HS-5 (cell line): ENCODE data around the gene HSPA2.

Source experiments
- DNase-seq: peaks from one replicate; pipeline ENCODE4 v3.0.0-alpha.2; 2012; ENCODE audit warnings: low read depth

The HSPA2 gene

DNA sequence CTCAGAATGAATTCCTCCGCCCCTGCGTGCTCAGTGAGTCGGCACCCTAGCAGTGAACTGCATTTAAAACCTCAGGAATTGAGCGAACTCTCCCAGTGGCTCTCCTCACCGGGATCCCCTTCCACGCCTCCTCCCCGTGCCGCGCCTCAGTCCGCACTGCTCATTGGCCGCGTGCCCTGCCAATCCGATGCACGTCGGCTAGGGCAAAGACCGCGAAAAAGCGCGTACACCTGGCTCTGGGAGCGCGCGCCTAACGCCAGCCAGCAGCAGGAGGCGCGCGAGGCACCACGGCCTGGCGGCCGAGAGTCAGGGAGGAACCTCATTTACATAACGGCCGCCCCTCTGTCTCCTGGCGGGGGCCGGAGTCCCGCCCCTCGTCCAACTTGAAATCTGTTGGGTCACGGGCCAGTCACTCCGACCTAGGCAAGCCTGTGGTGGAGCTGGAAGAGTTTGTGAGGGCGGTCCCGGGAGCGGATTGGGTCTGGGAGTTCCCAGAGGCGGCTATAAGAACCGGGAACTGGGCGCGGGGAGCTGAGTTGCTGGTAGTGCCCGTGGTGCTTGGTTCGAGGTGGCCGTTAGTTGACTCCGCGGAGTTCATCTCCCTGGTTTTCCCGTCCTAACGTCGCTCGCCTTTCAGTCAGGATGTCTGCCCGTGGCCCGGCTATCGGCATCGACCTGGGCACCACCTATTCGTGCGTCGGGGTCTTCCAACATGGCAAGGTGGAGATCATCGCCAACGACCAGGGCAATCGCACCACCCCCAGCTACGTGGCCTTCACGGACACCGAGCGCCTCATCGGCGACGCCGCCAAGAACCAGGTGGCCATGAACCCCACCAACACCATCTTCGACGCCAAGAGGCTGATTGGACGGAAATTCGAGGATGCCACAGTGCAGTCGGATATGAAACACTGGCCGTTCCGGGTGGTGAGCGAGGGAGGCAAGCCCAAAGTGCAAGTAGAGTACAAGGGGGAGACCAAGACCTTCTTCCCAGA lies at the start of gene HSPA2:
HSPA2 (plus strand) TSS at position 534 of the 995 bp plus-strand sequence; CDS start at position 643, 109 bp downstream.
- DNase-seq, result peak; percentile 86

DNA sequence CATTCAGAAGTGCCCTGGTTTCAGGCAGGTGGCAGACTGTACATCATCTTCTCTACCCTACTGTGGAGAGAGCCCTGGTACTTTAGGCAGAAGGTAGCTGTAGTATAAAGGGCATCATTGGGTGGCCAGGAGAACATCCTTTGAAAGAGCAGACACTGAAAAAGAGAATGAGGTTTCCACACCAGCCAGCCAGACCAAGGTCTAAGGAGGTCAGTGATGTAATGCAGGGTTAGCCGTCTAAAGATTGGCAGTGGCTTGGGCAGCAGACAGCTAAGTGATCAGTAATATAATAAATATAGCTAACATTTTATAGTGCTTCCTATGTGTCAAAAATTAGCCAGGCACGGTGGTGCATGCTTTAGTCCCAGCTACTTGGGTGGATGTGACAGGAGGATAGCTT lies 48.9 kb upstream of the HSPA2 start:
- DNase-seq, result no peak

DNA sequence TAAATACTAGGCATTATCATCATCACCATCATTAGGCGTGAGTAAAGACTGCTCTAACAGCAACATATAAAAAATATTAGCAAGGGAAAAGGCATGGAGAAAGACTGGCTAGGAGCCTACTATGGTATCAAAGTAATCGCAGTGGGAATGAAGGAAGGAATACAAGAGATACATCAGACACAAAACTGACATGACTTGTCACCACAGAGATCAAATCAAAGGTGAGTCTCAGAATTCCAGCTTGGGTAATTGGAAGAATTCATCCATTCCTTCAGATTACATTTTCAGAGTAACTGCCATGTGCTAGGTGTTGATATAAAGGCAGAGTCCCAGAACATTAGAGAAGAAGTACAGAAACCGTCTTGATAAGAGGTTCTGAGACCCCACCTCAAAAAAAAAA lies 47.1 kb upstream of the HSPA2 start:
- no peak for DNase-seq

DNA sequence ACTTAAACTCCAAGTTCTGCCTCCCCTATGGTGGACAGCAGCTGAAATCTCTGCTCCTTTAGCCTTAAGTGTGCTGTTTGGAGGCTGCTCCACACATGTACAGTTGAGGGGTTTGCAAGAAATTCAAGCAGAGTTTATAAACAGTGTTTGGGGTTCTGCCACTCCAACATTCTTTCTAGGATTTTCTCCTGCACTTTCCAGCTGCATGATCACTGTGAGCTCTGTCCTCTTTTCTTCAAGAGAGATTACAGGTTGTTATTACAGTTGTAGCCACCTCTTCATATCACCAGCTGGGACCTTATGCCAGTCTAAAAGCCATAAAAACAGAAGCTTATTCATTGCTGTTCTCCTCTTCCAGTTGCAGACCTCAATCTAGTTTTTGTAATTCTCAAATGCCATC lies 45.3 kb upstream of the HSPA2 start:
- no peak for DNase-seq

DNA sequence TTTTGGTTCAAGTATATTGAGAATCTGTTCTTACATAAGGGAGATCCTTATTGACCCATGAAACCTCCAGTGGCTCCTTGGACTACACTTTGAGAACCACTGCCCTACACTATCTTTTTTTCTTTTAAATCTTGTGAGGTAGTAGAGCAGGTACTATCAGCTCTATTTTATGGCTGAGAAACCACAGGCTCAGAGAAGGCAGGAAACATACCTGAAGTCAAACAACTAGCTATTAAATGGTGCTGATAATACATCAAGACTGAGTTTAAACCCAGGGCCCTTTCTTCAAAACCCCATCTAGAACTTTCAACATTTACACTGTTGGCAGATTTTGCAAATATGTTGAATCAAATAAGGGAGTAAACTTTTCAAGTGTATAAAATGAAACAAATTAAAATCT lies 43.8 kb upstream of the HSPA2 start:
- DNase-seq, result no peak

DNA sequence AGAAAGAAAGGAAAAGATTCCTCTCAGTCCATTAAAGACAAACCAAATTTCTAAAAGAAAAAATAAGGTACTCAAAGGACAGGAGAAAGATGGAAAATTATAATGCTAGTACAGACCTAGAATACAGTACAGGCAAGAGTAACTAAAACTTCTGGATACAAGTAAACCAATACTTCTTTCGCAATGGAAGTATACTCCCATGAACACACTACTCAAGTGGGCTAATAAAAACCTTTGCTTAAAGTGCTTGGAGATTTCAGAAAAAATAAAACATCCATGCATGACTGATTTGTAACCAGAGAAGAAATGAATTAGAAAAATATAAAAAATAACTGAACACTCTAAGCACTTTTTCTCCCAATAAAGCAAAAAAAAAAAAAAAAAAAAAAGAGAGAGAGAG lies 40.5 kb upstream of the HSPA2 start:
- no peak for DNase-seq

DNA sequence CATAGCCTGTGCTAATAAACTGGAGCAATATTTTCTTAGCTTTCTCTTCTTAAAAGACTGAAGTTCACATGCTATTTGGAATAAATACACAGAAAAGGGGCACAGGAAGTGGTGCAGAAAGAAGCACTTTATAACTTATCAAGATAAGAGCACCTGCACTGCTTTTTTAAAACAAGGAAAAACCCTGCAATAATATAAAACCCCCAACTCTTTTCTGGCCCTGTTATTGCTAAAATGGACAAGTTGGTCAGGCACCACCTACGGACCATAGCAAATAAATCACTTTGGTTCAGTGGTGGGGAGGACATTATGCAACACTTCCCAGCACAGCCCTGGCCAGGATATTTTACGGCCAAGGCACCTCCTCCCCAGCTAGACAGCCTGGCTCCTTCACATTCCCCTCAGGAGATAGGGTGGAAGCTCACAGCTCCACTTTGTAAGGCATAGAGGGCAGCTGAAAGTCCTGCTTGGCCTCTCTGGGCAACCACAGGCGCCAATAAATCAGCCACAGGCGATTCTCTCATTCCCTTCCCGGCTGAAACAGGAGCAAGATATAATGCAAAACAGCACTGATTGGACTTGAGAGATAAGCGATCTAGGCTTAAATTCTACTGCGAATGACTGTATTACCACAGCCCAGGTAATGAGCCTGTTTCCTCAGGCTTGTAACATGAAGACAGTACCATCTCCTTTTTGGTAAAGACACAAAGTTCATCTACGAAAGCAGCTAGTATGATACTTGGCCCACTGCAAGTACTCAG lies 39.0 kb upstream of the HSPA2 start:
- DNase-seq, result no peak

DNA sequence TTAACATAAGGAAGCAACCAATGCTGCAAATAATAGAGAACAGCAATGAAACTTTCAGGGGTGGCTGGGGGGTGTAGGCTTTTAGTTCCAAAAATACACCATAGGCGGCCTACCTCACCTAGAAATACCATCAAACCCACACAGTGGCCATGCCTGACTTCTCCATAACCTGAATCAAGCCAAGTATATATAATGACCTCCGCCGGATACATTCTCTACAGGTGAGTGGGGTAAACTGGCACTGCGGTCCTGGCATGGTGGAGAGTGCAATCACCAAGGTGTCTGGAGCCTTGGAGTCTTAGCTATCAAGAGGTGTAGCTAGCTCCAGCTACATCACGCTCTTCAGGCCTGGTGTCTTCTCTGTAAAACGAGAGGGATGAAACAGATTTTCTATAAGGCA lies 38.1 kb upstream of the HSPA2 start:
- DNase-seq, result no peak

DNA sequence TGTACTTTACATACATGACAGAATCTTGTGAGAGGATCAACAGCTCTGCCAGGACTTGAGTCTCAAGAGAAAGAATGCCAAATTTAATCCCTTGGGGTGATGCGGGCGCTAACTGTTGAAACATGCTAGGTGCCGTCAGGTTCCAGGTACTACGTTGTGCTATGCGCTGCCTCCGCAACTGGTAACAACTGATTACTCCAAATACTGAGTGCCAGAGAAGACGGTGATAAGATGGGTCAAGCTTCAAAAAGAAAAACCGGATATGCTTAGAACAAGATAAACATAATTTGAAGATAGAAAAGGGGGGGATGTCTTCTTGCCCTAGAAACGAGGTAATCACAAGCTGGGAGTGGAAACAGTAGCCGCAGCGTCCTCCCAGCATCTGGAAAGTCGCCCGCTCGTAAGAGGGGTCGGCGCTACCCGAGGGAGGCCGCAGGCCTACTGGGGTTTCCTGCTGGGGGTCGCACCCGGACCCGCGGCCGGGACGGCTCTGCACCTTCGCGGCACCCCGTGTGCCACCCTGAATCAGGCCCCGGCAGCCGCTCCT lies 37.6 kb upstream of the HSPA2 start:
- DNase-seq, result no peak

DNA sequence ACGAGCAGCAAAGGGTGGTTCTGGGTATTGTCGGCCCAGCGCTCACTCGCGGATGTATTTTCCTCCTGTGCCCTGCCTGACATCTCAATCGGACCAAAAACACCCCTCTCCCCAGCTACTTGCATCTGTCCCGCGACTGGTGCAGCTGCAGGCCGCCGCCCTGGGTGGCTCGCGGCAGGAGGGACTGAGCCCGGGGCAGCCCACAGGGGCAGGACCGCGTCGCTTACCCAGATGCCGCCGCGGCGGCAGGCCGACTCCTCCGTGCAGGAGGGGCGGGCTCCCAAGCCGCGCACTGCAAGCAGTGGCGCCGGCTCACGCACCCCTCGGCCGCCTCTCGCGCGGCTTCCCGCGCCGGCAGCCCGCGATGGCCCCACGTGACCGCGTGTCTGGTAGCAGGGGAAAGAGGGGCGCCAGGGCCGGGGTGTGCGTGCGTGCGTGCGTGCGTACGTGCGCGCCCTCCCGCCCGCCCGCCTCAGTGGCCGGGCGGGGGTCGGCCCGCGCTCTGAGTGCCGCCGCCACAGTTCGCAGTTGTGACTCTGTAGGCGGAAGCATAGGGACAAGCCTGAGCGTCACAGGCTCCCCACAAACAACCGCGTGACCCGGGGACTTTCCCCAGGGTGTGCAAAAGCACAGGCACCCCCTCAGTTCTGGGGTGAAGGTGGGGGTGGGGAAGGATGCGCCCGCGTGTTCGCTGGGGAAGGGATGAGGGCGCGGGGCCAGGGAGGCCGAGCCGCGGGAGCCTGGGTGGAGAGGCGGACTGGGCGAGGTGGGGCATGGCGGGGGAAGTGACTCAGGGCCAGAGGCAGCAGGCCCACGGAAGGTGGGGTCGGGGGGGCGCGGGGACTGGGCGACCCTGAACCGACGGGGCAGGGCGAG lies 36.9 kb upstream of the HSPA2 start, which contains the start of gene ZBTB25:
ZBTB25 (minus strand) TSS at position 405 of the 876 bp plus-strand sequence. CDS start 13,305 bp downstream, outside the sequence.
- DNase-seq, result peak; percentile 61

DNA sequence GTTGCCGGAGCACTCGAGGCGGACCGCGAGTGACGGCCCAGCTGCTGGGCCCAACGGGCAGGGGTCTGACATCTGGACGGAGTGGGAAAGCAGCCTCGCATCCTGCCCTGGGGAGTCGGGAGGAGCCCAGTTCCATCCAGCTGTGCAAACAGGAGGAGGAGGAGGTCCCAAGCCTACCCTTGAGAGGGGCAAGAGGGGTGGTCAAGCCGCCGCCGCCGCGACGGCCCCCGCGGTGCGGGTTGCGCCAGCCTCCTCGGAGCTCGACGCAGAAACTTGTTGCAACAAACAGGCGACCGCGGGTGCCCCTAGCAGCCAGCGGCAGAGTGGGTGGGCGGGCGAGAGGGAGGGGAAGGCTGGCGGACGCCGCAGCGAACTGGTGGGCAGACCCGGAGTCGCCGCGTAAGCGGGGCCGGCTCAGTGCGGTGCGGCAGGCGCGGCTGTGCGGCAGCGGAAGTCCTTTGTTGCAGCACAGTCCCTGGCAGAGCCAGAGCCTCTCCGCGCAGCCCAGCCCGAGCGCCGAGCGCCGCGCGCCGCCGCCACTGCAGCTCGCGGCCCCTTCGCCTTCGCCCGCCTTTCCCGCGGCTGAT lies 36.1 kb upstream of the HSPA2 start, which contains the start of gene ZBTB1:
ZBTB1 (plus strand) TSS at position 461 of the 587 bp plus-strand sequence. CDS start 16,735 bp downstream, outside the sequence.
- no peak for DNase-seq

DNA sequence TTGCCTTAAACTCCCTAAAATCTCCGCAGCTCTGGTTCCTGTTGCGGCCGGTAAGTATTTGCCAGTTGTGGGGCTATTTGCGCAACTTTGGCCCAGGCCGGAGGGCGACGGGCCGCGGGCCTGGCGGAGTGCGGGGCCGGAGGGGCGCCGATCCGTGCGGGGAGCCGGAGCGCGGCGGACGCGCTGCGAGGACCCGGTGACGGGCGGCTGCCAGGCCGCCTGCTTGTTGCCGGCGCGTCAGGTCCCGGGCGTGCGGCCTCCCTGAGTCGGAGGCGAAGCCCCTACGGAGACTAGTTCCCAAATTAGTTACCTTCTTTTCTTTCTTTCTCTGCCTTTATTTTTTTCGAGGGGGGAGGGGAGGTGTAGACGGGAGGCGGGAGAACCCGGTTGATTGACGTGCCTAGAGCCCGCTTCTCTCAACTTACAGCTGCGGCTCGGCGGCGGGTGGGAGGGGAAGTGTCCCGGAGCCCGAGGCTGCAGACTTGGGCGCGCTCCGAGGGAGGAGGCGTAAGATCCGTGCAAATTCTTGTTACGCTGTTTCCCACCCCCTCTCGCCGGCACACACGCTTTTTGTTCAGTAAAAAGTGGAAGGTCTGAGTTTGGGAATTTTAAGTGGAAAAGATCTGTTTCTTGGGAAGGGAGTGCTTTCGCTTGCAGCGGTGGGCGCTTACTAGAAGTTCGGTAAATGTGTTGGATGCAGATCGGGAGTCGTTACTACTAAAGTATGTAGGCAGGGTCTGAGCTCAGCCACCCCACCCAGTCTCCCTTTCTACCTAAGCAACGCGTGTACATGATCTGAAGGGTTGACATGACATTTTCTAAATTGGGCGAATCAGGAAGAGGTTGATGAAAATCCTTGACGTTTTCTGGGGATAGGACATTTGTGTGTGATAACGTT lies 35.4 kb upstream of the HSPA2 start:
- DNase-seq, result no peak

DNA sequence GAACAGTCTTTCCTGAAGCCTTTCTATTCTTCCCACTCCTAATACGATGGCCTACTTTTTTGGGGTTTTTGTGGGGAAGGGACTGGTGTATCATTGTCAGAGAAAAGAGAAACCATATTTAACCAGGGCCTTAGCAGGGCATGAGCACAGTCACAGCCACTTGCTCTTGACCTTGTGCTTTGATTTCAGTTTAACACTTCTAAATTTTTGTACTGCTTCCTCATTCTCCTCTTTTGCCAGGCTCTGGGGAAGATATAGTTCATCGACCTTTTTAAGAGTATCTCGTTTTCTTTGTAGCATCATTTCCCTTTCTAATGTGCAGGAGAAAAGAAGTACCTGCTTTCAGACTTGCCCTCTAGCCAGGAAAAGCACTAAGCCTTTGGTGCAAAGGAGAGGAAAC lies 33.8 kb upstream of the HSPA2 start:
- no peak for DNase-seq

DNA sequence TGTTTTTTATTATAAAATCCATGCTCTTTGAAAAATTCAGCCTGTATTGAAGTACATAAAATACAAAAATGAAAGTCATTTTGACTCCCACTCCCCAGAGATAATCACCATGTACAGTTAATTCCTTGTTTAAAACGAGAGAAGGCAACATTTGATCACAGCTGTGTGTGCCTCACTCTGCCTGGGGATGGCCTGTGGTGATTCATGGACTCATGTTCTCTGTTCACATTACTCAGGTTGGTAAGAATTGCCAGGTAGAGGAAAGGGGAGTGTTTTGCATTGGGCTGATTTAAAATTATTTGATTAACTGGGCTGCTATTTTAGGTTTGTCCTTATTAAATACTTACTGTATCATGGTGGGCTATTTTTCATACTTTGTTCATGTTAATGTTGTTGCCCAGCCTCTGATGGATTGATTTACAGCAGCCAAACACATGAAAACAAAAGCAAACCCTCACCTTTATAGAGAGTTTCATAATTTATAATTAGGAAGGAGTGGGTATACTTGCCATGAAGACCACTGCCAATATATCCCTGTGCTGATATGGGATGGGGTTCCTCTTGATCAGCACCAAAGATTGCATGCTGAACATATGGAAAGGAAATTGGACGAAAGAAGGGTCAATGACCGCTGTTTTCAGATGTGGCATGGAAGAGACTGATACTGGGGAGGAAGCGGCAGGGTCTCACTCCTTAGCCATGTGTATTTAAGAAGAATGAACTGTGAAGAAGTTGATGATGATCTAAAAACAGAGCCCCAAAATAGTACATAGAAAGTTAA lies 33.0 kb upstream of the HSPA2 start:
- no peak for DNase-seq

DNA sequence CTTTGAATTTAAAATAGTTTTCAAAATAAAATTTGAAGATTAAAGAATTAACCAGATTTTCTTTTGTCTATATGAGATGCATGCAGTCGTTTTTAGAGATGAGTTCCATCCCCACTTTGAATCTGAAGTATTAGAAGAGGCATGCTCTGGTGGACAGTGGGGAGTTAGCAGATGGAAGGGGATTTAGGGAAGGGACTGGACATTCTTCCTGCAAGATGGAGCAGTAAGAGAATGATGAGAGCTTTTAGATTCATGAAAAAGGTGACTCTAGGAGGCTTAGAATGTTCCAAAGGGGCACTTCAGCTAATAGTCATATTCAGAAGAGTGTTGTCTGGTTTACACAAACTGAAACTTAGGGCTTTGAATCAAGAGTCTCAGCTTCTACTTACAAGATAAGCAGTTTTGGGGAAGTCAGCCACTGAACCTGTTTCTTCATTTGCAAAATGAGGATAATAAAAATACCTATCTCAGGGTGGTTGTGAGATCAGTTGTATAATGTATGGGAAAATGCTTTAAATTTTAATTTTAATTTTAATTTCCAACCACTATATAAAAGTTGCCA lies 32.2 kb upstream of the HSPA2 start:
- DNase-seq, result no peak

DNA sequence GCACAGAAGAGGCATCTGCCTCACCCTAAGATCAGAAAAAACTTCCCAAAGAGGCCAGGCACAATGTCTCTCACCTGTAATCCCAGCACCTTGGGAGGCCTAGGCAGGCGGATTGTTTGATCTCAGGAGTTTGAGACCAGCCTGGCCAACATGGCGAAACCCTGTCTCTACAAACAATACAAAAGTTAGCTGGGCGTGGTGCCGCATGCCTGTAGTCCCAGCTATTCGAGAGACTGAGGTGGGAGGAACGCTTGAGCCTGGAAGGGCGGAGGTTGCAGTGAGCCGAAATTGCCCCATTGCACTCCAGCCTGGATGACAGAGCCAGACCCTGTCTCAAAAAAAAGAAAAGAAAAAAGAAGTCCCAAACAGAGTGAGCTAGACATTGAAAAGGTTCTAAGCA lies 31.5 kb upstream of the HSPA2 start:
- DNase-seq, result no peak

DNA sequence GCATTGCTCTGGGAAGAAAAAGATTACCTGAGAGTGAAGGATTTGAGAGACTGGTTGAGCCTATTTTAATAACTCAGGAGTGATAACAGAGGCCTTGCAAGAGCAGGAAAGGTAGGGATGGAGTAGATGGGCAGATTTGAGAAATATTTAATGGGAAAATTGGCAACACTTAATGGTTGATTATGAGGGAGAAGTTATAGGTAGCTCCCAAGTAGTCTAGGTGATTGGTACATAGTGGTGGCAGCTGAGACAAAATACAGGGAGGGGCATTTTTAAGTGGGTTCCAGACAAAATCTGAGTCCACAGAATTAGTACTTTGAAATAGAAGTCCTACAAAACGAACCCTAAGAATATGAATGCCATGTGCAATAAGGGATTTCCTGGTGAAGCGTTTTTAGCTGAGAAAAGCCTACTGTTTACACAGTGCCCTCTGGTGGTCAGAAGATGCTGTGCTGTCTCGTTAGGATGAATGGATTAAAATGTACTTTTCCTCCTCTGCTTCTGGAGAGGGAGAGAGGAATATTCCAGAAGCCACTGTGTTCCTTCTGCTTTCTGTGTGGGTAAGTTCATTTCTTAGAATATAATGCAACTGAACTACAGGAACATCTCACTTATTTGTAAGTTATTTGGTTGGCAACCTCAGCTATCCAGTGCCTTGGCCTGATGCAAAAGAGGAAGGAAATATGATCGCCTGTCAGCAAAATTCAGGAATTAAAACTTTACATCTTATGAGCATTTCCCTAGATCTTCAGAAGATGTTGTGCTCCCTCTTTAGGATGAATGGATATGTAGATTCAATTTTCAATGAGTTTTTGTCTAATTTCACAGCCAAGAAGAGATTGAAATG lies 29.5 kb upstream of the HSPA2 start:
- DNase-seq, result no peak

DNA sequence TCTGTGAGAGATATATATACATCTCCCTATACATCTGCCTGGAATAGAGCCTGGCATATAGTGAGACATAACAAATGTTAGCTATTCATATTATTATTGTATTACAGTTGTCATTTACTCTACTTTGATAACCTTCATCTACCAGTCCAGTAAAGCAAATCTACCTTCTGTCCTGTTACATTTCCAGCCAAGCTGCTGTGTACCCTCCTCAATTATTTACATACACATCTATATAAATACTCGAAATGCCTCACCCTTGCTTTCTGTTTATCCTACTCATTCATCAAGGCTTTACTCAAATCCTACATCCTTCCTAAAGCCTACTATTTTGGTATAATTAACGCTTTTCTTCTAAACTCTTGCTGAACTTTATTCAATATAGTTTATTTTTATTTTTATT lies 27.3 kb upstream of the HSPA2 start:
- DNase-seq, result no peak
